Endothelial cell (in vitro differentiated cells): Measurements from ENCODE around the gene ISG20. TPM values are rescaled to one million over a fixed set of nuclear protein-coding genes. Genes with fewer than 3 reads are reported as not detected.
A peak's percentile ranks its signal among the peaks of the same experiment; 100 is the strongest.

ENCODE experiments used
- DNase-seq: peaks from one replicate; pipeline ENCODE4 v3.0.0; 2021; ENCODE audit warnings: low spot score
- H3K27ac Mint-ChIP-seq: one replicate; pipeline ENCODE4 v1.8.0; 2021; ENCODE audit warnings: mixed read lengths, inconsistent platforms; ENCODE audit not compliant: unreplicated experiment
- H3K27me3 Mint-ChIP-seq: one replicate; pipeline ENCODE4 v1.8.0; 2021; ENCODE audit warnings: mild to moderate bottlenecking, moderate library complexity, mixed read lengths, inconsistent platforms; ENCODE audit not compliant: unreplicated experiment
- H3K36me3 Mint-ChIP-seq: one replicate; pipeline ENCODE4 v1.8.0; 2021; ENCODE audit warnings: mild to moderate bottlenecking, low read depth, mixed read lengths, inconsistent platforms; ENCODE audit not compliant: unreplicated experiment
- H3K4me1 Mint-ChIP-seq: one replicate; pipeline ENCODE4 v1.8.0; 2021; ENCODE audit warnings: mild to moderate bottlenecking, mixed read lengths, inconsistent platforms; ENCODE audit not compliant: unreplicated experiment
- H3K4me3 Mint-ChIP-seq: one replicate; pipeline ENCODE4 v1.8.0; 2021; ENCODE audit warnings: mild to moderate bottlenecking, mixed read lengths, inconsistent platforms; ENCODE audit not compliant: unreplicated experiment
- H3K9me3 Mint-ChIP-seq: one replicate; pipeline ENCODE4 v1.8.0; 2021; ENCODE audit warnings: mixed read lengths, inconsistent platforms; ENCODE audit not compliant: unreplicated experiment
- CTCF ChIP-seq: fragments of 200-600 bp; sonication (generic); IDR thresholded peaks from one replicate; pipeline ENCODE4 v1.5.0; 2021; ENCODE audit warnings: antibody characterized with exemption; ENCODE audit not compliant: unreplicated experiment
- total RNA-seq: library from RNA; stranded (reverse); fragmentation: NEBNext Ultra II Directional; extraction: Animal tissue kit (Norgen Biotek cat#: 25700); gene quantifications from one replicate; pipeline ENCODE4 v1.2.1, GENCODE V29; 2021; ENCODE audit not compliant: unreplicated experiment

The ISG20 gene
- total RNA-seq, 1 donor from 2014 or later: 6.6 TPM

DNA sequence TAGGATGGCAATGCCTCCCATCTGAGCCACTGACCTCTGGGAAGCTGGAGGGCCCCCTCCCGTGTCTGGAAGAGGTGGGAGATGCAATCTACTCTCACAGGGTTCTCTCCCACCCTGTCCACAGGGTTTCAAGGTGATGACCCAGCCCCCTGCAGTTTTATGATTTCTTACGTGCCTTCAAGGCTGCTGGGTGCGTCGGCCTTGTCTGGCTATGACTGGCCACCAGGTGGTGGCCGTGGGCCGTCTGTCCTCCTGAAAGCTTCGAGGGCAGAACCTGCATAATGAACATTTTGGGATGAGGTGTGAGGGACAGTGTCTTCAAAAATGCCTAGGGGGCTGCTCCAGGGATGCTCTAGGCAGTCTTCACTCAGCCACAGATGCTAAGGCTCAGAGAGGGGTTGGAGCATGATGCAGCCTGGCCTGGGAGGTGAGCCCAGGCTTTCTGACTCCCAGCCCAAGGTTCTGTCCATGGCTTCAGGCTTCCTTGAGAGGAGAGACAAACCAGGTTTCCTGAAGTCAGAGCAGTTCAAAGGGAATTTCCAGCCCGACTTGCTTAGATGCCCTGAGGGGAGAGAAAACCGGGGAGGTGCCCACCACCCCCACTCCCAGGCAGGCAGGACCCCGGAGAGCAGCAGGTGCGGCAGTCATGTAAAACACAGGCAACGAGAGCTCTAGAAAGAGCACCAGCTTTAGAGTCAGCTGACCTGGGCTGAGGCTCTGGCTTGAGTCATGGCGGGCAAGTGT, 18.7 kb downstream of the ISG20 start:
- peak; percentile 53 for TF ChIP-seq CTCF
- Mint-ChIP-seq H3K27ac (no peak overlapping the region), H3K9me3 (no peaks in the 10 kb centered on the region), H3K36me3 (no peaks in the 10 kb centered on the region), H3K4me1 (peaks cover 5% of the 10 kb centered on the region), H3K27me3 (peaks cover 5% of the 10 kb centered on the region), H3K4me3 (no peak overlapping the region)
- peak; percentile 58 for DNase-seq

- no peak overlapping the region for H3K4me3 Mint-ChIP-seq
- peaks cover 5% of the 10 kb centered on the region for H3K27me3 Mint-ChIP-seq
- TF ChIP-seq CTCF: no peak
- H3K36me3 Mint-ChIP-seq: no peaks in the 10 kb centered on the region
- no peak for DNase-seq
- H3K9me3 Mint-ChIP-seq: no peaks in the 10 kb centered on the region
- no peak overlapping the region for H3K27ac Mint-ChIP-seq
- H3K4me1 Mint-ChIP-seq: no peaks in the 10 kb centered on the region
These were observed 19.5 kb downstream of the ISG20 start for GRCh38 chr15:88658070-88658965.

DNA sequence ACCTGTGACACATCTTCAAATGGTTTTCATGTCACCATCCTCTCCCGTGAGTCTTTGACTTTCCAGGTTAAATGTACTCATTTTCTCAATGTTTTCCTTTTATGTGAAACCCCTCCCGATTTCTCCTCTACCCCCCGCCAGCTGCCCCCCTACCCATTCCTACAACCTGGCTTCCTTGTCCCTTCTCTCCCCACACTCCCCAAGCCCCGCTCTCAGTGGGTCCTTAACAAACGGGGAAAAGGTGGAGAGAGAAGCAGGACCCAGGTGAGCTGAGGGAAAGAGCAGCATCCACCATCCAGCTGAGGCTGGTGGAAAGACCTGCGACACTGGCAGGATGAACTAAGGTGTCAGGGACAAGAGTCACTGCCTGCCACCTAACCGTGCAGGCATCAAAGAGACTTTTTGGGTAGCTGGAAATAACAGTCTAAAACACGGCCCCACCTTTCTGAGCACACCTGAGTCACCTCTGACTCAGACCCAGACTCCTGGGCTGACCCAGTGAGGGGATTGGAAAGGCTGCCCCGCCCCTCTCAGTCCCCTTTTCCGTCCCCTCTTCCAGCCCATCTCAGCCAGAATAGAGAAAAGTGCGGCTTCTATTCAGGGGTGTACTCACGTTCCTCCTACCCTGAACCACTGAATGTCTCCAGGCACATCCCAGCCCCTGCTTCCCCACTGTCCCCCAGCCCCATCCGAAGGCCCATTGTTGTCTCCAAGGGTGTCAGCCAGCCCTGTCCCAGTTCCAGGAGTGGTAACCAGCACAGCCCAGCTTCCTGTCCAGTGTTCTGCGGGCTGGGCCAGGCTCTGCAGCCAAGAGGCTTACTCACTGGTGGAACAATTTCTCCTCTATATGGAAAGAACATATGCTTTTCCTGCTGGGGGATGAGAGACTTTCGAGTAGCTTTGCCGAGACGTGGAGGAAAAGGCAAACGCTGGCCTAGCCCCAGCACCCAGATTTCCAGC, 20.4 kb downstream of the ISG20 start:
- Mint-ChIP-seq H3K36me3 (no peaks in the 10 kb centered on the region), H3K27me3 (peaks cover 5% of the 10 kb centered on the region), H3K27ac (no peak overlapping the region), H3K4me3 (no peak overlapping the region), H3K4me1 (no peaks in the 10 kb centered on the region), H3K9me3 (no peaks in the 10 kb centered on the region)
- no peak for TF ChIP-seq CTCF
- DNase-seq: no peak

- Mint-ChIP-seq H3K36me3 (no peaks in the 10 kb centered on the region), H3K27me3 (peaks cover 5% of the 10 kb centered on the region), H3K4me3 (no peak overlapping the region), H3K27ac (no peak overlapping the region), H3K4me1 (no peaks in the 10 kb centered on the region), H3K9me3 (no peaks in the 10 kb centered on the region)
- no peak for DNase-seq
- TF ChIP-seq CTCF: no peak
These were observed 22.4 kb downstream of the ISG20 start for GRCh38 chr15:88661041-88661700.
